GM12891 (cell line): ENCODE results near the gene HMGB1.

ENCODE experiments used
- DNase-seq: peaks from one replicate; pipeline ENCODE4 v3.0.0; 2011; ENCODE audit warnings: low spot score; ENCODE audit not compliant: insufficient read length
- FAIRE-seq: peaks from 2 replicates; lab custom pipeline; 2011; peaks lifted over from hg19 to GRCh38; lab: Jason Lieb, UNC
- PAX5 ChIP-seq: IDR thresholded peaks from 2 replicates; pipeline ENCODE4 v1.6.1; 2011; ENCODE audit warnings: low read length, moderate library complexity, mild to moderate bottlenecking; ENCODE audit not compliant: insufficient read depth, severe bottlenecking
- POLR2A ChIP-seq: IDR thresholded peaks from 2 replicates; pipeline ENCODE4 v1.6.1; 2011; ENCODE audit warnings: low read depth, low read length, control low read depth
- POLR2AphosphoS5 ChIP-seq: IDR thresholded peaks from 2 replicates; pipeline ENCODE4 v1.6.1; 2011; ENCODE audit warnings: low read depth, low read length, control low read depth
- POU2F2 ChIP-seq: IDR thresholded peaks from 2 replicates; pipeline ENCODE4 v1.6.1; 2011; ENCODE audit warnings: low read depth, mild to moderate bottlenecking, control low read depth, low read length, moderate library complexity
- SPI1 ChIP-seq: IDR thresholded peaks from 2 replicates; pipeline ENCODE4 v1.6.1; 2011; ENCODE audit warnings: low read depth, low read length, control low read depth
- TAF1 ChIP-seq: IDR thresholded peaks from 2 replicates; pipeline ENCODE4 v1.6.1; 2011; ENCODE audit warnings: low read depth, low read length, control low read depth

Gene HMGB1

GRCh38 chr13:30435911-30436451 lies 29.8 kb downstream of the HMGB1 start:
- TF ChIP-seq POLR2A (no peak), POU2F2 (no peak), PAX5 (no peak), TAF1 (no peak), POLR2AphosphoS5 (no peak), SPI1 (no peak)
- FAIRE-seq (no peak), DNase-seq (no peak)

GRCh38 chr13:30431269-30431940 lies 34.3 kb downstream of the HMGB1 start:
- DNase-seq (no peak), FAIRE-seq (peak; percentile 77)
- TF ChIP-seq PAX5 (no peak), POU2F2 (no peak), TAF1 (no peak), POLR2AphosphoS5 (no peak), SPI1 (no peak), POLR2A (no peak)

DNA sequence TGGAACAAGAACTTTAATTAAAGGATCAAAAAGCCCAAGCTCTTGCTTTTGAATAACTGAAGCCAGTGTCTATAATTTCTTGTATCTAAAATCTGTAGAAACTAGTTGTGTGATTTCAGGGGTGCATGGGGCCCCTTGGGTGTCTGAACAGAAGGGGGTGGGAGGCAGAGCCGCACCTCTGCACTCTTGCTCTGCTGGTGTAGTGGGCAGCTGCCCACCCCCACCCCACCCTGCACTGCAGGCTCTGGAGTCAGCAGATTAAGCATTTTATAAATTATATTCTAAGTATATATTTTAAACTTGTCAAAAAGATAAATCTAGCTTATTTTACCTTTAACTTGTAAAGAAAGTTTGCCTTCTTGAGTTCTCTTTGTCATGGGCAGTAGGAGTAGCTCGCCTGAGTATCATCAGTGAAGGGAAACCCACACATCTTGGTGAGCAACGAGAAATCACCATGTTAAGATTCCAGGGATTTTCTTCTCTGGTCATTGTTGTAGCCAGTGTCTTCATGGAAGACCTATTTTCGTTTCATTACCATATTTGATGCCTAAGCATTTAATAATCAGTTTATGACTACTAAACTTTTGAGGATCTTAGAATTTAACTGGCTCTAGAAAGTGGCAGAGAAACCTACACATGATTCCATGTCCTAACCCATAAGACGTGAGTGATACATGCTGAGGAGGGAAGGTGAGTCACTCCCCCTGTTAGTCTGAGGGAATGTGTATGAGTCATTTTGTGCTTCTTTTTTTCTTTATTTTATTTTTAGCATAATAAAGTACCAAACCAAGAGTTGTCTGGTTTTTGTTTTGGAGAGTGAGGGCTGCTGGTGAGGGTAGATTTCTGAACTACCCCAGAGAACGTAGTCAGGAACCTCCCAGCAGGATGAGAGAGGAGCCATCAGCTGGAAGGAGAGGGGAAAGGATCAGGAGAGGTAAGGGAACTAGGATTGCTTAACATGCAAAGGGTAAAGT lies 35.7 kb downstream of the HMGB1 start:
- no peak for TF ChIP-seq TAF1
- TF ChIP-seq POLR2A, result no peak
- TF ChIP-seq POLR2AphosphoS5, result no peak
- no peak for TF ChIP-seq SPI1
- TF ChIP-seq PAX5, result no peak
- TF ChIP-seq POU2F2, result no peak
- peak; percentile 51 for FAIRE-seq
- DNase-seq, result no peak

DNA sequence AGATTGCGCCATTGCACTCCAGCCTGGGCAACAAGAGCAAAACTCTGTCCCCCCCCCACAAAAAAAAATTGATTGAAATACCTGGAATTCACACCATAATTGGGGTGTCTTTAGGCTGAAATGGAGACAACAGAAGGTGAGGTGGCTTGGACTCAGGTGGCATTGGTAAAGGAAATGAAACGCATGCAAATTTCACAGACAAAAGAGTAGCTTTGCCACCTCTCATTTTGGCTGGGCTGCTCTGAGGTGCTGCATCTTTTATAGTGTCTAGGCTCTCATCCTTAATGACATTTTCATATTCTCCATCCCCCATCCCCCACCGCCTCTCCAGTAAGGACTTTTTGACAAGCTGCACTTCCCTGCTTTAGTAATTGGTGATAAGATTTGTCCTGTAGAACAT lies 36.5 kb downstream of the HMGB1 start:
- DNase-seq (no peak), FAIRE-seq (peak; percentile 67)
- no peak for TF ChIP-seq POU2F2
- no peak for TF ChIP-seq POLR2AphosphoS5
- no peak for TF ChIP-seq POLR2A
- TF ChIP-seq SPI1, result no peak
- no peak for TF ChIP-seq PAX5
- TF ChIP-seq TAF1, result no peak

GRCh38 chr13:30423891-30424290 lies 41.8 kb downstream of the HMGB1 start:
- DNase-seq (no peak), FAIRE-seq (no peak)
- no peak for TF ChIP-seq TAF1
- no peak for TF ChIP-seq POLR2AphosphoS5

DNA sequence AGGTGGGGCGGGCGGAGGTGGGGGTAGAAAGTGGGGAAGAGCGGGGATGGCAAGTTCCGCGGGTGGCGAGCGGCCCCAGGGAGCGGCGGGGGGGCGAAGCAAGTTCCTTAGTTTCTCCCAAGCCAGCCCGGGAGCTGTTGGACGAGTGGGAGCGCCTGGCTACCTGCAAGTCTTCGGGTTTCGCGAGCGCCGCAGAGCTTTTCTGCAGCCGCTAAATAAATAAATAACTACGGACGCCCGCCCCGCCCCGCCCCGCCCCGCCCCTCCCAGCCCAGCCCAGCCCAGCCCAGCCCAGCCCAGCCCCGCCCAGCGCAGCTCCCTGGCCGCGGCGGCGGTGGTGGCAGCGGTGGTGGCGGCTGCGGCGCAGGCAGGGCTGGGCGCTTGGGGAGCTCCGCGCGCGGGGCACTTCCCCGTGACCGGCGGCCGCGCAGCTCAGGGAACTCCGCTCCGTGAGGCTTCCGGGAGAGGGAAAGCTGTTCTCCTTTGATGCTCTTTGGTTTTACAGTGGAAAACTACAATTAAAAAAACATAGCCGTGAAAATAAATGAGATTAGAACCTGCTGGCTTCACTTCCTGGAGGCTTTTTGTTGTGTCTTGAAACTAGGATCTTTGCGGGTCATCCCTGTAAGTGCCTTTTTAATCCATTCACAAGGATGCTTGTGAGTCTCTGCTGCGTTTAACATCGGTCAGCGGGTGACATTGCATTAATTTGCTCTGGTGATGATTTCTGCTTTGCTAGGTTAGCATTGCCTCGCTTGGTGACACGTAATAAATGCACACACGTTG lies 43.5 kb downstream of the HMGB1 start, which contains the start of gene UBE2L5:
Gene UBE2L5, plus strand, starts transcription at position 440 of the 786 bp plus-strand sequence. CDS start 5,498 bp downstream, outside the sequence.
- FAIRE-seq (peak; percentile 82), DNase-seq (peak; percentile 43)
- TF ChIP-seq PAX5 (peak; percentile 12), SPI1 (no peak)

- TF ChIP-seq SPI1 (no peak), POLR2AphosphoS5 (no peak), PAX5 (no peak), TAF1 (no peak), POU2F2 (no peak), POLR2A (no peak)
- peak; percentile 40 for DNase-seq
- peak; percentile 91 for FAIRE-seq
Measured at GRCh38 chr13:30421093-30422053, 44.4 kb downstream of the HMGB1 start.

GRCh38 chr13:30418717-30419459 lies 46.8 kb downstream of the HMGB1 start:
- TF ChIP-seq TAF1 (no peak), PAX5 (no peak), POLR2AphosphoS5 (no peak), POLR2A (no peak), SPI1 (no peak), POU2F2 (no peak)
- DNase-seq (no peak), FAIRE-seq (peak; percentile 5)
